ENCODE measurements around the gene C4BPA.

The C4BPA gene

GRCh38 chr1:207172885-207173284, 68.9 kb downstream of the C4BPA start:
- no peaks in the 10 kb centered on the region for H3K36me3 ChIP-seq (ENCODE audit: control insufficient read depth, insufficient read depth, low read length)
- no peaks in the 10 kb centered on the region for H3K4me1 ChIP-seq (ENCODE audit: control insufficient read depth, insufficient read depth, low read length)
- H3K4me3 ChIP-seq (ENCODE audit: low read depth, low read length), result no peak overlapping the region
- no peak overlapping the region for H3K9ac ChIP-seq (ENCODE audit: low read depth, low read length)
- no peaks in the 10 kb centered on the region for H3K9me3 ChIP-seq (ENCODE audit: control insufficient read depth, insufficient read depth, low read length)
- H3K27me3 ChIP-seq (ENCODE audit: control insufficient read depth, insufficient read depth, low read length), result no peaks in the 10 kb centered on the region

- Histone ChIP-seq H3K36me3 (ENCODE audit: control insufficient read depth, insufficient read depth, low read length) (no peaks in the 10 kb centered on the region), H3K9ac (ENCODE audit: low read depth, low read length) (no peak overlapping the region), H3K4me1 (ENCODE audit: control insufficient read depth, insufficient read depth, low read length) (no peaks in the 10 kb centered on the region), H3K27me3 (ENCODE audit: control insufficient read depth, insufficient read depth, low read length) (no peaks in the 10 kb centered on the region), H3K4me3 (ENCODE audit: low read depth, low read length) (no peak overlapping the region), H3K9me3 (ENCODE audit: control insufficient read depth, insufficient read depth, low read length) (no peaks in the 10 kb centered on the region)
Observed at GRCh38 chr1:207173396-207173795, 69.4 kb downstream of the C4BPA start.

GRCh38 chr1:207174913-207175312, 70.9 kb downstream of the C4BPA start:
- Histone ChIP-seq H3K4me3 (ENCODE audit: low read depth, low read length) (no peak overlapping the region), H3K36me3 (ENCODE audit: control insufficient read depth, insufficient read depth, low read length) (no peaks in the 10 kb centered on the region), H3K4me1 (ENCODE audit: control insufficient read depth, insufficient read depth, low read length) (no peaks in the 10 kb centered on the region), H3K9ac (ENCODE audit: low read depth, low read length) (no peak overlapping the region), H3K9me3 (ENCODE audit: control insufficient read depth, insufficient read depth, low read length) (no peaks in the 10 kb centered on the region), H3K27me3 (ENCODE audit: control insufficient read depth, insufficient read depth, low read length) (no peaks in the 10 kb centered on the region)

- Histone ChIP-seq H3K4me1 (ENCODE audit: control insufficient read depth, insufficient read depth, low read length) (no peaks in the 10 kb centered on the region), H3K4me3 (ENCODE audit: low read depth, low read length) (no peak overlapping the region)
Observed at GRCh38 chr1:207179036-207179435, 75.0 kb downstream of the C4BPA start.

GRCh38 chr1:207181847-207182246, 77.8 kb downstream of the C4BPA start:
- Histone ChIP-seq H3K4me3 (ENCODE audit: low read depth, low read length) (no peak overlapping the region), H3K9ac (ENCODE audit: low read depth, low read length) (no peak overlapping the region), H3K36me3 (ENCODE audit: control insufficient read depth, insufficient read depth, low read length) (no peaks in the 10 kb centered on the region), H3K9me3 (ENCODE audit: control insufficient read depth, insufficient read depth, low read length) (no peaks in the 10 kb centered on the region), H3K4me1 (ENCODE audit: control insufficient read depth, insufficient read depth, low read length) (no peaks in the 10 kb centered on the region), H3K27me3 (ENCODE audit: control insufficient read depth, insufficient read depth, low read length) (no peaks in the 10 kb centered on the region)

More at GRCh38 chr1:207179036-207179435, 75.0 kb downstream of the C4BPA start:
- Histone ChIP-seq H3K9me3 (ENCODE audit: control insufficient read depth, insufficient read depth, low read length) (no peaks in the 10 kb centered on the region), H3K36me3 (ENCODE audit: control insufficient read depth, insufficient read depth, low read length) (no peaks in the 10 kb centered on the region), H3K9ac (ENCODE audit: low read depth, low read length) (no peak overlapping the region), H3K27me3 (ENCODE audit: control insufficient read depth, insufficient read depth, low read length) (no peaks in the 10 kb centered on the region)

- Histone ChIP-seq H3K4me1 (ENCODE audit: control insufficient read depth, insufficient read depth, low read length) (no peaks in the 10 kb centered on the region), H3K9ac (ENCODE audit: low read depth, low read length) (no peak overlapping the region), H3K9me3 (ENCODE audit: control insufficient read depth, insufficient read depth, low read length) (no peaks in the 10 kb centered on the region), H3K27me3 (ENCODE audit: control insufficient read depth, insufficient read depth, low read length) (no peaks in the 10 kb centered on the region), H3K4me3 (ENCODE audit: low read depth, low read length) (no peak overlapping the region), H3K36me3 (ENCODE audit: control insufficient read depth, insufficient read depth, low read length) (no peaks in the 10 kb centered on the region)
Observed at GRCh38 chr1:207186503-207186902, 82.5 kb downstream of the C4BPA start.

- Histone ChIP-seq H3K9ac (ENCODE audit: low read depth, low read length) (no peak overlapping the region), H3K36me3 (ENCODE audit: control insufficient read depth, insufficient read depth, low read length) (no peaks in the 10 kb centered on the region), H3K27me3 (ENCODE audit: control insufficient read depth, insufficient read depth, low read length) (no peaks in the 10 kb centered on the region), H3K9me3 (ENCODE audit: control insufficient read depth, insufficient read depth, low read length) (no peaks in the 10 kb centered on the region), H3K4me1 (ENCODE audit: control insufficient read depth, insufficient read depth, low read length) (no peaks in the 10 kb centered on the region), H3K4me3 (ENCODE audit: low read depth, low read length) (no peak overlapping the region)
Observed at GRCh38 chr1:207188901-207189300, 84.9 kb downstream of the C4BPA start.

- Histone ChIP-seq H3K4me3 (ENCODE audit: low read depth, low read length) (no peak overlapping the region), H3K9me3 (ENCODE audit: control insufficient read depth, insufficient read depth, low read length) (peaks cover 3% of the 10 kb centered on the region), H3K36me3 (ENCODE audit: control insufficient read depth, insufficient read depth, low read length) (no peaks in the 10 kb centered on the region), H3K9ac (ENCODE audit: low read depth, low read length) (no peak overlapping the region), H3K27me3 (ENCODE audit: control insufficient read depth, insufficient read depth, low read length) (no peaks in the 10 kb centered on the region), H3K4me1 (ENCODE audit: control insufficient read depth, insufficient read depth, low read length) (no peaks in the 10 kb centered on the region)
Observed at GRCh38 chr1:207191061-207191460, 87.0 kb downstream of the C4BPA start.

- Histone ChIP-seq H3K9ac (ENCODE audit: low read depth, low read length) (no peak overlapping the region), H3K9me3 (ENCODE audit: control insufficient read depth, insufficient read depth, low read length) (peaks cover 3% of the 10 kb centered on the region), H3K27me3 (ENCODE audit: control insufficient read depth, insufficient read depth, low read length) (no peaks in the 10 kb centered on the region), H3K4me3 (ENCODE audit: low read depth, low read length) (no peak overlapping the region), H3K36me3 (ENCODE audit: control insufficient read depth, insufficient read depth, low read length) (no peaks in the 10 kb centered on the region), H3K4me1 (ENCODE audit: control insufficient read depth, insufficient read depth, low read length) (no peaks in the 10 kb centered on the region)
Observed at GRCh38 chr1:207191776-207192175, 87.7 kb downstream of the C4BPA start.

GRCh38 chr1:207194197-207194596, 90.2 kb downstream of the C4BPA start:
- Histone ChIP-seq H3K4me1 (ENCODE audit: control insufficient read depth, insufficient read depth, low read length) (no peaks in the 10 kb centered on the region), H3K9ac (ENCODE audit: low read depth, low read length) (no peak overlapping the region), H3K36me3 (ENCODE audit: control insufficient read depth, insufficient read depth, low read length) (no peaks in the 10 kb centered on the region), H3K4me3 (ENCODE audit: low read depth, low read length) (no peak overlapping the region), H3K27me3 (ENCODE audit: control insufficient read depth, insufficient read depth, low read length) (no peaks in the 10 kb centered on the region), H3K9me3 (ENCODE audit: control insufficient read depth, insufficient read depth, low read length) (peaks cover 3% of the 10 kb centered on the region)

Data from iPS-15b (cell line).